Spleen (tissue), 7 donors: ENCODE results near the gene FIGN.

Experiments used
- CTCF ChIP-seq, 11 experiments: fragments of 200-600 bp in 7 of 11; fragments of 450-650 bp in 4 of 11; sonication (generic) in 4 of 11; IDR thresholded peaks in 8 of 11; conservative IDR thresholded peaks in 3 of 11; 1 replicate in 7 of 11; 2 replicates in 4 of 11; pipeline versions ENCODE4 v1.4.0 to v1.8.0; 2016 to 2021; ENCODE audit warnings: antibody characterized with exemption in 11 of 11, inconsistent platforms in 4 of 11, mild to moderate bottlenecking in 1 of 11
- POLR2A ChIP-seq, 3 donors: fragments of 450-650 bp; IDR thresholded peaks; one replicate each; pipeline ENCODE4 v1.5.1; 2017; ENCODE audit warnings: antibody characterized with exemption in 3 of 3, mild to moderate bottlenecking in 1 of 3
- donor health status: DM: no; HTN: no; CAD: no; lungs with moderate emphysema.
- donor health status: DM: no; HTN: no; CAD: no.
- donor health status: DM: no; HTN: no; CAD: no.

GRCh38 chr2:163741435-163741834 is 5.6 kb upstream of the FIGN start:
- TF ChIP-seq CTCF (IDR thresholded peaks at IDR 0.05 in 8 of 11, conservative IDR thresholded peaks at IDR 0.05 in 3 of 11): no peak
- no peak for TF ChIP-seq POLR2A (IDR thresholded peaks at IDR 0.05)
